Smooth muscle cell (in vitro differentiated cells): ENCODE data around the gene CDCA4. TPM values are rescaled to one million over a fixed set of nuclear protein-coding genes. Genes with fewer than 3 reads are reported as not detected.
A peak's percentile ranks its signal among the peaks of the same experiment; 100 is the strongest.

Experiments used
- DNase-seq: peaks from one replicate; lab custom pipeline; 2025; ENCODE audit not compliant: unreplicated experiment; lab: John Stamatoyannopoulos, UW
- H2AFZ ChIP-seq: fragments of 200-600 bp; sonication (generic); 2 replicates; pipeline ENCODE4 v1.6.0; 2016; ENCODE audit warnings: antibody characterized with exemption, low read depth, mild to moderate bottlenecking
- H3F3A ChIP-seq: fragments of 200-600 bp; sonication (generic); 2 replicates; pipeline ENCODE4 v1.6.0; 2017; ENCODE audit warnings: antibody characterized with exemption, low read depth
- H3K27ac ChIP-seq: fragments of 200-600 bp; sonication (generic); 2 replicates; pipeline ENCODE4 v1.5.1; 2016; ENCODE audit warnings: low read depth, mild to moderate bottlenecking
- H3K27me3 ChIP-seq: fragments of 200-600 bp; sonication (generic); 2 replicates; pipeline ENCODE4 v1.6.1; 2016; ENCODE audit warnings: low read depth, mild to moderate bottlenecking
- H3K36me3 ChIP-seq: fragments of 200-600 bp; sonication (generic); 2 replicates; pipeline ENCODE4 v1.5.1; 2016; ENCODE audit warnings: low read depth
- H3K4me1 ChIP-seq: fragments of 200-600 bp; sonication (generic); 2 replicates; pipeline ENCODE4 v1.5.1; 2016; ENCODE audit warnings: low read depth
- H3K4me2 ChIP-seq: fragments of 200-600 bp; sonication (generic); 2 replicates; pipeline ENCODE4 v1.6.0; 2016; ENCODE audit warnings: mild to moderate bottlenecking
- H3K4me3 ChIP-seq: fragments of 200-600 bp; sonication (generic); 2 replicates; pipeline ENCODE4 v1.5.1; 2016; ENCODE audit warnings: mild to moderate bottlenecking
- H3K79me2 ChIP-seq: fragments of 200-600 bp; sonication (generic); 2 replicates; pipeline ENCODE4 v1.6.0; 2016; ENCODE audit warnings: low read depth, mild to moderate bottlenecking
- H3K9ac ChIP-seq: fragments of 200-600 bp; sonication (generic); 2 replicates; pipeline ENCODE4 v1.6.0; 2016; ENCODE audit warnings: low read depth
- H3K9me3 ChIP-seq: fragments of 200-600 bp; sonication (generic); replicated peaks from 2 replicates; pipeline ENCODE4 v1.5.1; 2016; ENCODE audit warnings: low read depth
- H4K20me1 ChIP-seq: fragments of 200-600 bp; sonication (generic); 2 replicates; pipeline ENCODE4 v1.6.0; 2016; ENCODE audit warnings: low read depth
- CTCF ChIP-seq: fragments of 200-600 bp; sonication (generic); IDR thresholded peaks from 2 replicates; pipeline ENCODE4 v1.5.1; 2017; ENCODE audit warnings: borderline replicate concordance, mild to moderate bottlenecking, antibody characterized with exemption; ENCODE audit not compliant: insufficient read depth, poor library complexity, severe bottlenecking
- WGBS: methylation state at CpG from one replicate; pipeline ENCODE4 v1.1.7; 2016; ENCODE audit warnings: low lambda C conversion rate; 5-methylcytosine and 5-hydroxymethylcytosine counted together
- polyA plus RNA-seq: library from polyadenylated mRNA; unstranded; fragments of >200 nt; fragmentation: Nextera tagmentation; extraction: Ambion mirVana; gene quantifications from 2 replicates; pipeline ENCODE4 v1.2.1, GENCODE V29; 2016
- total RNA-seq: library from RNA; depleted of rRNA; stranded (reverse); fragments of >200 nt; gene quantifications from 2 replicates; pipeline ENCODE4 v1.2.3, GENCODE V29; 2014

Gene CDCA4
- total and polyA plus RNA-seq, 2 experiments from 2014 or later, result 15.1 to 23.5 TPM

- no peak for TF ChIP-seq CTCF
- Histone ChIP-seq H3K9me3 (no peaks in the 10 kb centered on the region), H3K4me3 (peak overlapping the region; percentile 36)
These were observed 52.1 kb downstream of the CDCA4 start for GRCh38 chr14:104968541-104969401.

GRCh38 chr14:104968153-104968527 is 52.7 kb downstream of the CDCA4 start:
- peak; percentile 47 for DNase-seq
- no peak overlapping the region for H3K9ac ChIP-seq
- peaks cover 22% of the 10 kb centered on the region for H4K20me1 ChIP-seq
- peak overlapping the region; percentile 88 for H3K4me2 ChIP-seq
- H3F3A ChIP-seq, result no peaks in the 10 kb centered on the region
- H3K27me3 ChIP-seq, result no peaks in the 10 kb centered on the region
- H3K4me3 ChIP-seq, result peak overlapping the region; percentile 36
- WGBS, result 3% methylated on average over 12 of the region's 12 CpGs
- no peaks in the 10 kb centered on the region for H3K79me2 ChIP-seq
- peaks cover 23% of the 10 kb centered on the region for H3K4me1 ChIP-seq
- H3K9me3 ChIP-seq, result no peaks in the 10 kb centered on the region
- H2AFZ ChIP-seq, result peak overlapping the region; percentile 73
- no peaks in the 10 kb centered on the region for H3K36me3 ChIP-seq
- no peak for TF ChIP-seq CTCF
- peak overlapping the region; percentile 56 for H3K27ac ChIP-seq

More at GRCh38 chr14:104968541-104969401, 52.1 kb downstream of the CDCA4 start:
- Histone ChIP-seq H3K4me2 (peak overlapping the region; percentile 88), H3K79me2 (no peaks in the 10 kb centered on the region), H4K20me1 (peaks cover 20% of the 10 kb centered on the region), H3K4me1 (peaks cover 28% of the 10 kb centered on the region), H3F3A (peaks cover 3% of the 10 kb centered on the region), H2AFZ (no peak overlapping the region), H3K9ac (no peak overlapping the region), H3K36me3 (no peaks in the 10 kb centered on the region), H3K27ac (peak overlapping the region; percentile 56), H3K27me3 (no peaks in the 10 kb centered on the region)
- WGBS, result 54% methylated on average over 21 of the region's 21 CpGs
- no peak for DNase-seq

GRCh38 chr14:104967386-104968152 is 53.3 kb downstream of the CDCA4 start:
- no peaks in the 10 kb centered on the region for H3F3A ChIP-seq
- H3K79me2 ChIP-seq, result no peaks in the 10 kb centered on the region
- H3K36me3 ChIP-seq, result no peaks in the 10 kb centered on the region
- peaks cover 28% of the 10 kb centered on the region for H4K20me1 ChIP-seq
- peak overlapping the region; percentile 56 for H3K27ac ChIP-seq
- H3K9ac ChIP-seq, result peak overlapping the region; percentile 8
- no peak for TF ChIP-seq CTCF
- H3K4me3 ChIP-seq, result peak overlapping the region; percentile 36
- peaks cover 18% of the 10 kb centered on the region for H3K4me1 ChIP-seq
- no peaks in the 10 kb centered on the region for H3K27me3 ChIP-seq
- peak overlapping the region; percentile 73 for H2AFZ ChIP-seq
- H3K4me2 ChIP-seq, result peak overlapping the region; percentile 88
- no peaks in the 10 kb centered on the region for H3K9me3 ChIP-seq
- DNase-seq, result no peak
- 12% methylated on average over 36 of the region's 36 CpGs for WGBS
